Measurements from ENCODE around the gene FRAT1. TPM values are rescaled to one million over a fixed set of nuclear protein-coding genes. Genes with fewer than 3 reads are reported as not detected.

Gene FRAT1
- total and polyA plus RNA-seq, 2 of the 4 experiments (the other 2 are of a cell fraction) = 0.54 to 0.89 TPM

- Histone ChIP-seq H4K5ac (ENCODE audit: low read depth, low read length) (no peak overlapping the region), H2AFZ (replicated peaks; ENCODE audit: low read length, poor library complexity) (no peak overlapping the region), H3K23ac (ENCODE audit: low read depth, low read length) (no peak overlapping the region), H3K27me3 (ENCODE audit: control insufficient read depth, insufficient read depth, low read length) (no peaks in the 10 kb centered on the region), H2BK5ac (ENCODE audit: low read depth, low read length, poor library complexity, severe bottlenecking) (no peak overlapping the region), H3K36me3 (ENCODE audit: control insufficient read depth, insufficient read depth, low read length) (peaks cover 29% of the 10 kb centered on the region), H3K4me1 (ENCODE audit: control insufficient read depth, insufficient read depth, low read length) (no peaks in the 10 kb centered on the region), H3K9me1 (ENCODE audit: insufficient read depth, low read length) (0 out of 2 replicates have a peak, but pooled peaks cover 3% of the 10 kb centered on the region), H3K4me3 (ENCODE audit: insufficient read depth, low read depth, low read length) (no peak overlapping the region), H3K4ac (ENCODE audit: low read depth, low read length) (no peak overlapping the region), H2AK9ac (replicated peaks; ENCODE audit: low read depth, low read length, poor library complexity) (no peak overlapping the region), H2AK5ac (ENCODE audit: low read depth, low read length) (no peak overlapping the region), H3K9me3 (ENCODE audit: control insufficient read depth, insufficient read depth, low read length) (no peaks in the 10 kb centered on the region), H4K91ac (ENCODE audit: insufficient read depth, low read depth, low read length) (no peak overlapping the region), H2BK15ac (ENCODE audit: low read depth, low read length) (no peak overlapping the region), H3K27ac (ENCODE audit: insufficient read depth, low read length) (no peak overlapping the region), H2BK120ac (ENCODE audit: low read depth, low read length) (no peak overlapping the region), H4K8ac (ENCODE audit: low read depth in 2 of 2, low read length in 2 of 2) (no peak overlapping the region), H3K14ac (replicated peaks; ENCODE audit: low read depth, low read length) (no peak overlapping the region), H4K20me1 (ENCODE audit: insufficient read depth, low read length) (no peaks in the 10 kb centered on the region), H3K9ac (ENCODE audit: low read depth, low read length) (no peak overlapping the region), H2BK20ac (ENCODE audit: low read depth, low read length) (no peak overlapping the region), H3K18ac (ENCODE audit: low read depth, low read length) (no peak overlapping the region), H3K56ac (ENCODE audit: extremely low read depth, insufficient read depth, low read length) (no peak overlapping the region), H3K4me2 (ENCODE audit: low read depth, low read length) (no peak overlapping the region), H3K79me1 (ENCODE audit: low read depth in 1 of 2, low read length in 2 of 2) (no peaks in the 10 kb centered on the region)
- TF ChIP-seq RAD21 (IDR thresholded peaks at IDR 0.05; ENCODE audit: low read length) (no peak), FOS (IDR thresholded peaks at IDR 0.05; ENCODE audit: low read depth, low read length) (no peak)
- dilution Hi-C loops (cut with HindIII; ENCODE audit: low sequenced_read_pairs, unreplicated experiment) (no loop called here), intact Hi-C loops (cut with micrococcal nuclease) (loop anchor here (10.0 kb wide), 1 partner anchor 592 kb away; no protein-coding TSS in a partner anchor), in situ Hi-C loops (cut with MboI; ENCODE audit: low sequenced_read_pairs) (loop anchor here (10.0 kb wide), 1 partner anchor 282 kb away; no protein-coding TSS in a partner anchor)
- BruUV-seq (replicated peaks) = no TSS peak
- no peak for ATAC-seq (ENCODE audit: low read depth)
- WGBS, 2 experiments (ENCODE audit: extremely low coverage in 2 of 2, insufficient read length in 1 of 2) = 100% methylated on average over 2 of the region's 7 CpGs; no CpG with 5 or more reads in 1 of the 2 experiments
- CTCF ChIA-PET = no interaction called here
- POLR2A ChIA-PET (ENCODE audit: unreplicated experiment) = no interaction called here
- DNase-seq = no peak
These were observed 37.8 kb downstream of the FRAT1 start for GRCh38 chr10:97356918-97357317.

Data from IMR-90 (cell line).